ENCODE measurements around the gene SMTNL1.

SMTNL1 gene

DNA sequence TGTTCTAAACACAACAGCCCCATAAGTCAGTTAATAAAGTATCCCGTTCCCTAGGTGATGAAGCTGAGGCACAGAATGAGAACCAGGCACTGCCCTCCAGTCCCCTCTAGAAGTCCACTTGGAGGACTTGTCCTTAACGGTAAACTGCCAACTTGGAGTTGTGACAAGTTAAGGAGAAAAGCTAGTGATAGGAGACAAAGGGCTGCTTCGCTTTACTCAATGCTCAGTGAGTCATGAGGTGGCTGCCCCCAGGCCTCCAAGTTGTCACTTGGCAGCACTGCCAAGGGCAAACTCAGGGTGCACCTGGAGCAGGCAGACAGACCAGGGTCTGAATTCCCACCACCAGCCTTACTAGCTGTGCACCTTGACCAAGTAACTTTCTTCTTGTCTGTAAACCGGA is 35.4 kb upstream of the SMTNL1 start:
- TF ChIP-seq, protein P1, sequence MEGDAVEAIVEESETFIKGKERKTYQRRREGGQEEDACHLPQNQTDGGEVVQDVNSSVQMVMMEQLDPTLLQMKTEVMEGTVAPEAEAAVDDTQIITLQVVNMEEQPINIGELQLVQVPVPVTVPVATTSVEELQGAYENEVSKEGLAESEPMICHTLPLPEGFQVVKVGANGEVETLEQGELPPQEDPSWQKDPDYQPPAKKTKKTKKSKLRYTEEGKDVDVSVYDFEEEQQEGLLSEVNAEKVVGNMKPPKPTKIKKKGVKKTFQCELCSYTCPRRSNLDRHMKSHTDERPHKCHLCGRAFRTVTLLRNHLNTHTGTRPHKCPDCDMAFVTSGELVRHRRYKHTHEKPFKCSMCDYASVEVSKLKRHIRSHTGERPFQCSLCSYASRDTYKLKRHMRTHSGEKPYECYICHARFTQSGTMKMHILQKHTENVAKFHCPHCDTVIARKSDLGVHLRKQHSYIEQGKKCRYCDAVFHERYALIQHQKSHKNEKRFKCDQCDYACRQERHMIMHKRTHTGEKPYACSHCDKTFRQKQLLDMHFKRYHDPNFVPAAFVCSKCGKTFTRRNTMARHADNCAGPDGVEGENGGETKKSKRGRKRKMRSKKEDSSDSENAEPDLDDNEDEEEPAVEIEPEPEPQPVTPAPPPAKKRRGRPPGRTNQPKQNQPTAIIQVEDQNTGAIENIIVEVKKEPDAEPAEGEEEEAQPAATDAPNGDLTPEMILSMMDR (conservative IDR thresholded peaks at IDR 0.05) = no peak
- peak overlapping the region; percentile 82 for H3K27ac ChIP-seq

GRCh38 chr11:57502376-57502775 is 35.0 kb upstream of the SMTNL1 start:
- peak overlapping the region; percentile 82 for H3K27ac ChIP-seq
- TF ChIP-seq, protein P1 (conservative IDR thresholded peaks at IDR 0.05) = no peak

- H3K27ac ChIP-seq = peak overlapping the region; percentile 82
- TF ChIP-seq, protein P1 (conservative IDR thresholded peaks at IDR 0.05) = no peak
Observed at GRCh38 chr11:57502870-57503269, 34.5 kb upstream of the SMTNL1 start.

- TF ChIP-seq, protein P1 (conservative IDR thresholded peaks at IDR 0.05) = no peak
- H3K27ac ChIP-seq = peak overlapping the region; percentile 82; the same call in 1 of the 2 replicates
Observed at GRCh38 chr11:57504511-57504910, 32.9 kb upstream of the SMTNL1 start.

DNA sequence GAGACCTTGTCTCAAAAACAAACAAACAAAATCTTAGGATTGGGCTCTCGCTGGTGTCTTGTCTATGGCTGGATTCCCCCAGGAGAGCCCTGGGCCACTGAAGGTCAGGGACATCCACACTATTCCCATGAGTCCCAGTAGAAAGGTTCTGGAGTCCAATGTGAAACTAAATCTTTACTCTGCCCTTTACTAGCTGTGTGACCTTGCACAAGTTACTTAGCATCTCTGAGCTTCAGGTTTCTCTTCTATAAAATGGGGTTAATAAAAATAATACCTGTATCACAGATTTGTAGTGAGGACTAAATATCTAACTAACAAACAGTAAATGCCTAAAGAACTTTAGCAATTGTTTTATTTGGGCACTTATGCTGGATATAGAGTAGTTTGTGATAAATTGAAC is 30.9 kb upstream of the SMTNL1 start:
- TF ChIP-seq, protein P1 (conservative IDR thresholded peaks at IDR 0.05) = no peak
- no peak overlapping the region for H3K27ac ChIP-seq

- TF ChIP-seq, protein P1 (conservative IDR thresholded peaks at IDR 0.05) = no peak
- H3K27ac ChIP-seq = no peak overlapping the region
Observed at GRCh38 chr11:57508341-57509170, 28.8 kb upstream of the SMTNL1 start.

DNA sequence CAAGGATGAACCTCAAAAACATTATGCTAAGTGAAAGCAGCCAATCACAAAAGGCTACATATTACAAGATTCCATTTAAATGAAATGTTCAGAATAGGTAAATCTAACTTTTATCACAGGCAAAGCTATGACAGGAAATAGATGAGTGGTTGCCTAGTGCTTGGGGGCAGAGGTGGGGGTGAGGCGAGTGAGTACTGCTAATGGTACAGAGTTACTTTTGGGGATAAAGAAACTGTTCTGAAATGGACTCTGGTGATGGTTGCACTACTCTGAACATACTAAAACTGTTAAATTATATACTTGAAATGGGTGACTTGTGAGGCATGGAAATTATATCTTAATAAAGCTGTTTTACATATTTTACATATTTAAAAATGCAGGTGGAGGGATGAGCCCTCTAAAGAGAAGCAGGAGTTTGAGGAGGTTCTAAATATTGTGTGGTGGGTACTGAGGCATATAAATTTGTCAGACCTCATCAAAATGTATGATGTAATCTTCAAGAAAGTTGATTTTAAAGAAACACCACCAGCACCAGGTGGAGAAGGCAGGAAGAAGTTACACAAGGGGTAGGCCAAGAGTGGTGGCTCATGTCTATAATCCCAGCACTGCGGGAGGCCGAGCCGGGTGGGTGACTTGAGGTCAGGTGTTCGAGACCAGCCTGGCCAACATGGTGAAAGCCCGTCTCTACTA is 25.5 kb upstream of the SMTNL1 start:
- TF ChIP-seq, protein P1 (conservative IDR thresholded peaks at IDR 0.05) = no peak
- H3K27ac ChIP-seq = no peak overlapping the region

Measured in VCaP (cell line).